Embryonic facial prominence (tissue), 1 donor: ENCODE data around the gene GABARAPL1.
A peak's percentile ranks its signal among the peaks of the same experiment; 100 is the strongest.
"Not testable (repeated sequence)": the region's sequence is repeated elsewhere in the genome, so short reads cannot be mapped to it uniquely, and the experiment has no call there.

Source experiments
- DNase-seq: peaks from one replicate; pipeline ENCODE4 v3.0.0-alpha.2; 2016; ENCODE audit errors: extremely low spot score

Gene GABARAPL1

GRCh38 chr12:10212739-10213131 lies at the start of gene GABARAPL1:
Gene GABARAPL1, plus strand, starts transcription at chr12:10212877. Its CDS starts 253 bp downstream, at chr12:10213130.
- peak; percentile 74 for DNase-seq

GRCh38 chr12:10163084-10163483 lies 49.6 kb upstream of the GABARAPL1 start:
- DNase-seq = no peak

- no peak for DNase-seq
These were observed 47.3 kb upstream of the GABARAPL1 start for GRCh38 chr12:10165421-10165820.

GRCh38 chr12:10167599-10167998 lies 45.1 kb upstream of the GABARAPL1 start:
- no peak for DNase-seq

GRCh38 chr12:10169104-10169503 lies 43.6 kb upstream of the GABARAPL1 start:
- DNase-seq = no peak

GRCh38 chr12:10170216-10170615 lies 42.5 kb upstream of the GABARAPL1 start:
- no peak for DNase-seq

- no peak for DNase-seq
These were observed 40.5 kb upstream of the GABARAPL1 start, which contains the start of gene OLR1 for GRCh38 chr12:10171973-10172728. Gene OLR1, minus strand, starts transcription at chr12:10172132. Its CDS starts 55 bp downstream, at chr12:10172077.

- DNase-seq = no peak
These were observed 37.6 kb upstream of the GABARAPL1 start for GRCh38 chr12:10174986-10175614.

GRCh38 chr12:10175846-10176636 lies 36.6 kb upstream of the GABARAPL1 start:
- DNase-seq = no peak

- DNase-seq = no peak
These were observed 33.9 kb upstream of the GABARAPL1 start, which contains the start of gene TMEM52B for GRCh38 chr12:10178821-10179220. Gene TMEM52B, plus strand, starts transcription at chr12:10179032. Its CDS starts 543 bp downstream, at chr12:10179575.

GRCh38 chr12:10179776-10180181 lies 32.9 kb upstream of the GABARAPL1 start:
- DNase-seq = no peak

GRCh38 chr12:10182354-10183049 lies 30.2 kb upstream of the GABARAPL1 start:
- no peak for DNase-seq

GRCh38 chr12:10184261-10184843 lies 28.3 kb upstream of the GABARAPL1 start:
- DNase-seq = no peak

- no peak for DNase-seq
These were observed 26.4 kb upstream of the GABARAPL1 start for GRCh38 chr12:10186299-10186698.

GRCh38 chr12:10186958-10187357 lies 25.7 kb upstream of the GABARAPL1 start:
- DNase-seq = not testable (repeated sequence)

- no peak for DNase-seq
These were observed 23.0 kb upstream of the GABARAPL1 start for GRCh38 chr12:10189653-10190052.

GRCh38 chr12:10190558-10191388 lies 21.9 kb upstream of the GABARAPL1 start:
- no peak for DNase-seq

- no peak for DNase-seq
These were observed 20.8 kb upstream of the GABARAPL1 start for GRCh38 chr12:10191865-10192264.

- DNase-seq = no peak
These were observed 18.5 kb upstream of the GABARAPL1 start for GRCh38 chr12:10194160-10194670.

GRCh38 chr12:10196210-10196609 lies 16.5 kb upstream of the GABARAPL1 start:
- no peak for DNase-seq
